ENCODE measurements around the gene OSBPL6. TPM values are rescaled to one million over a fixed set of nuclear protein-coding genes. Genes with fewer than 3 reads are reported as not detected.
"Not testable (repeated sequence)": the region's sequence is repeated elsewhere in the genome, so short reads cannot be mapped to it uniquely, and the experiment has no call there.

The OSBPL6 gene
- polyA plus RNA-seq, 1 donor (not counting 4 experiments of a cell fraction or from before 2014, with no cell fraction given) = 11.6 TPM

DNA sequence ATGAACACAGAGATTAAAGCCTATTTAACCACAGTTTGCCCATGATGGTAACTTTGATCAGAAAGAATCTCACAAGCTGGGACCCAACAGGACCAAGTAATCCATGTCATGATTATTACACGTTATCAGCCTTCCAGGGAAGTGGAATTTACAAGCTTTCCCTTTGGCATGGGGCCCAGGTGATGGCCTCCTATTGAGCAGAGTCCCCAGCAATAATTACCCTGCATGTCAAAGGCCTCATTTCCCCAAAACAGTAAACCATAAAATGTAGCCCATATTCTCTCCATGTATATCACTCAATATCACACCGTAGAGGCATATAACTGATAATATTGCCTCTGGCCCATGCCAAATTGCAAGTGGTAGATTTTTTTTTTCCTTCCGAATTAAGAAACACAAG lies 217.7 kb downstream of the OSBPL6 start:
- Histone ChIP-seq H3K9me1 (ENCODE audit: control insufficient read depth, extremely low read depth, insufficient read depth, low read length) (no peaks in the 10 kb centered on the region), H3K4me3 (ENCODE audit: control insufficient read depth in 2 of 3, extremely low read depth in 1 of 3, insufficient read depth in 2 of 3, low read depth in 1 of 3, low read length in 3 of 3) (no peak overlapping the region), H3K79me2 (ENCODE audit: control insufficient read depth, insufficient read depth, low read length) (peaks cover 4% of the 10 kb centered on the region), H3K9me3 (ENCODE audit: control insufficient read depth, low read depth, low read length) (no peaks in the 10 kb centered on the region), H3K4me1 (ENCODE audit: control insufficient read depth, extremely low read depth, insufficient read depth, low read length) (peaks cover 10% of the 10 kb centered on the region), H3K27ac (ENCODE audit: control insufficient read depth, insufficient read depth, low read length) (no peak overlapping the region), H4K20me1 (ENCODE audit: control insufficient read depth, extremely low read depth, insufficient read depth, low read length) (no peaks in the 10 kb centered on the region), H2AFZ (ENCODE audit: control insufficient read depth, low read length) (no peak overlapping the region), H3K4me2 (ENCODE audit: control insufficient read depth, extremely low read depth, insufficient read depth, low read depth, low read length) (no peak overlapping the region), H3K9ac (ENCODE audit: control insufficient read depth, extremely low read depth, insufficient read depth, low read length) (no peak overlapping the region), H3K27me3 (ENCODE audit: control insufficient read depth, extremely low read depth, insufficient read depth, low read length) (no peaks in the 10 kb centered on the region), H3K36me3 (ENCODE audit: control insufficient read depth in 2 of 2, extremely low read depth in 1 of 2, insufficient read depth in 2 of 2, low read length in 2 of 2) (no peaks in the 10 kb centered on the region)
- FAIRE-seq (no peak), DNase-seq (ENCODE audit: low read depth, low spot score) (no peak)
- dilution Hi-C loops (cut with MboI; ENCODE audit: extremely low pct_ligation_motif_present, low sequenced_read_pairs) = no loop called here
- TF ChIP-seq CTCF (optimal IDR thresholded peaks at IDR 0.05 in 1 of 3, IDR thresholded peaks at IDR 0.05 in 1 of 3, conservative IDR thresholded peaks at IDR 0.05 in 1 of 3; ENCODE audit: extremely low read depth in 1 of 3, insufficient read depth in 2 of 3, low read length in 3 of 3) = no peak
- TF ChIP-seq EZH2 (IDR thresholded peaks at IDR 0.05; ENCODE audit: low read length) = no peak

- H3K4me3 ChIP-seq (ENCODE audit: control insufficient read depth in 2 of 3, extremely low read depth in 1 of 3, insufficient read depth in 2 of 3, low read depth in 1 of 3, low read length in 3 of 3); H3K4me2 ChIP-seq (ENCODE audit: control insufficient read depth, extremely low read depth, insufficient read depth, low read depth, low read length); H3K27ac ChIP-seq (ENCODE audit: control insufficient read depth, insufficient read depth, low read length); DNase-seq (ENCODE audit: low read depth, low spot score); H3K27me3 ChIP-seq (ENCODE audit: control insufficient read depth, extremely low read depth, insufficient read depth, low read length); H3K9ac ChIP-seq (ENCODE audit: control insufficient read depth, extremely low read depth, insufficient read depth, low read length); H3K79me2 ChIP-seq (ENCODE audit: control insufficient read depth, insufficient read depth, low read length); H3K9me3 ChIP-seq (ENCODE audit: control insufficient read depth, low read depth, low read length); H3K36me3 ChIP-seq (ENCODE audit: control insufficient read depth in 2 of 2, extremely low read depth in 1 of 2, insufficient read depth in 2 of 2, low read length in 2 of 2); dilution Hi-C loops (cut with MboI; ENCODE audit: extremely low pct_ligation_motif_present, low sequenced_read_pairs); H3K9me1 ChIP-seq (ENCODE audit: control insufficient read depth, extremely low read depth, insufficient read depth, low read length); FAIRE-seq; H4K20me1 ChIP-seq (ENCODE audit: control insufficient read depth, extremely low read depth, insufficient read depth, low read length); H2AFZ ChIP-seq (ENCODE audit: control insufficient read depth, low read length): not testable (repeated sequence)
- peaks cover 14% of the 10 kb centered on the region for H3K4me1 ChIP-seq (ENCODE audit: control insufficient read depth, extremely low read depth, insufficient read depth, low read length)
Observed at GRCh38 chr2:178412453-178412852, 218.1 kb downstream of the OSBPL6 start.

All from keratinocyte (primary cell).